Left forelimb (tissue), 1 donor: ENCODE measurements around the gene SCAF8.

Source experiments
- DNase-seq: peaks from one replicate; pipeline ENCODE4 v3.0.0-alpha.2; 2018; ENCODE audit warnings: low spot score

SCAF8 gene

GRCh38 chr6:154839546-154839945, 106.3 kb downstream of the SCAF8 start:
- DNase-seq, result no peak

- DNase-seq, result no peak
These were observed 107.1 kb downstream of the SCAF8 start for GRCh38 chr6:154840363-154840762.

GRCh38 chr6:154841109-154841508, 107.9 kb downstream of the SCAF8 start:
- DNase-seq, result no peak

- DNase-seq, result no peak
These were observed 109.6 kb downstream of the SCAF8 start for GRCh38 chr6:154842833-154843232.

- DNase-seq, result no peak
These were observed 114.1 kb downstream of the SCAF8 start for GRCh38 chr6:154847318-154847717.

GRCh38 chr6:154848580-154848979, 115.4 kb downstream of the SCAF8 start:
- no peak for DNase-seq

DNA sequence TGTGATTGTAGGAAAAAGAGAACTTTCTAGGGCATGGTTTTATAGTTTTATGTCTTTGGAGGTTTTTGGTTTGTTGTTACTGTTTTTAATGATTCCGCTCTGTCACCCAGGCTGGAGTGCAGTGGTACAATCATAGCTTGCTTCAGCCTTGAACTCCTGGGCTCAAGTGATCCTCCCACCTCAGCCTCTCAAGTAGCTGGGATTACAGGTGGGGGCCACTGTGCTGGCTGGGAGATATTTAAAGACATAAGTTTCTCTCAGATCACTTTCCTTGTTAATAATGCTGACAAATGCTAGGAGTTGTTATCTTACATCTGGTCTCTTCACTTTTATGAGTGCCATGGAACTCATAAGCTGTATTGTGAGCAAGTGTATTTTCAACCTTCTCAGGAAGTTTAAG, 116.3 kb downstream of the SCAF8 start:
- no peak for DNase-seq

GRCh38 chr6:154852687-154853086, 119.5 kb downstream of the SCAF8 start:
- DNase-seq, result no peak

GRCh38 chr6:154857529-154857928, 124.3 kb downstream of the SCAF8 start:
- DNase-seq, result no peak

DNA sequence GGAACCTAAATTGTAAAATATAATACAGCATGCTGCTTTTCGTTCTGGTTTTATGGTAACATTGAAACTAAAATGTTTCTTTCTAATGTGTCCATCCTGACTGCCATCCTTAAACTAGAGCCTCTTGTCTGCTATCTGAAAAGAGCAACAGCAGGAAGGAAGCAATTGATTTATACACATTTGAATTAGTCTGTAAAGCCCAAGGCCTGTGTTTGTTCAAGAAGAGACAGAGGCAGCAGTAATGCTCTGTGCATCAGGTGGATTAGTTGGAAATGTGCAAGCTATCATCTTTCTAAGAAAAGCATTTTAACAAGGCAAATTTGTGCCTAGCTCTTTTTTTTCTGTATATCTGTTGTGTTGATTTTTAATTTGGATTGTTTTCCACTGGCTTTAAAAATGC, 128.6 kb downstream of the SCAF8 start:
- no peak for DNase-seq

DNA sequence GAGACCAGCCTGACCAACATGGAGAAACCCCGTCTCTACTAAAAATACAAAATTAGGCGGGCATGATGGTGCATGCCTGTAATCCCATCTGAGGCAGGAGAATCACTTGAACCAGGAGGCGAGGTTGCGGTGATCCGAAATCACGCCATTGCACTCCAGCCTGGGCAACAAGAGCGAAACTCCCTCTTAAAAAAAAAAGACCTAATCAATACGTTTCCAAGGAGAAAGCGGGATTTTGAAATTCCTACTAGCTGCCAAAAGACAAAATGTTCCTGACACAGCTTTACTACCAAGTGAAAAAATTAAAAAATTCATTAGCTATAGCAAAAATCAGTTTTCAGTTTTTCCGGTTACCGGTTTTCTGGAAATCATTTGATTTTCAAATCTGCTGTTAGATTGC, 129.3 kb downstream of the SCAF8 start:
- no peak for DNase-seq

DNA sequence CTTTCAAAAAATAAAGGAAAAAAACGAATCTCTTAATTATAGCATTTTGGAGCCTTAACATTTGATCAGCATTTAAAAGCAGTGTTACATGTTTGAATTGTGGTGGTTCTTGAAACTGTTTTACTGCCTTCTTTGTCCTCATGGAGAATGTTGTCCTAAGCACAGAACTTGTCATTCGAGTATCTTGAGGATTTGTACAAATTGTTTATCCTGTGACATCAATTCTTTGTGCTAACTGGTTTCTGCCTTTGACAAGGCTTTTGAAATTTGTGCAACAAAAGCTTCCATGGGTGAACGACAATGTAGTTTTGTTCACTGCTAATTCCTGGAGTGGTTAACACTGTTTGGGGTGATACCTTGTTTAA, 130.8 kb downstream of the SCAF8 start:
- DNase-seq, result no peak

GRCh38 chr6:154865291-154865690, 132.1 kb downstream of the SCAF8 start:
- DNase-seq, result no peak

DNA sequence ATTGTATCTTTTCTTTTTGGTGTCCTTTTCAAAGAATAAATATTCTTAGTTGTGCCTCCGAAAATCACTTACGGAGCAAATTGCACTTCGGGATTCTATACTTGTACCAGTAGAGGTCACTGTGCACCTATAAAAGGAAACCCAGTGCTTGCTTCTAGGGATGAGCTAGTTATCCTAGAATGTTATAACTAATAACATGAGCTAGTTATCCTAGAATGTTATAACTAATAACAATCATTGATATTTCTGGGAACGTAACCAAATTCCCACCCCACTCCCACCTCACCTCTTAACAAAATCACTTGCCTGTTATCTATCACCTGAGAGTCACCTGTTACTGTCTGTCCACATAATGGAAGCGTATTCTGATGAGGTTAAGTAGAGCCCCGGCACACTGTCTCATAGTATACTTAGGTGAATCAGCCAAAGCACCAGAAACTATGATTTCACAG, 135.0 kb downstream of the SCAF8 start:
- DNase-seq, result no peak

DNA sequence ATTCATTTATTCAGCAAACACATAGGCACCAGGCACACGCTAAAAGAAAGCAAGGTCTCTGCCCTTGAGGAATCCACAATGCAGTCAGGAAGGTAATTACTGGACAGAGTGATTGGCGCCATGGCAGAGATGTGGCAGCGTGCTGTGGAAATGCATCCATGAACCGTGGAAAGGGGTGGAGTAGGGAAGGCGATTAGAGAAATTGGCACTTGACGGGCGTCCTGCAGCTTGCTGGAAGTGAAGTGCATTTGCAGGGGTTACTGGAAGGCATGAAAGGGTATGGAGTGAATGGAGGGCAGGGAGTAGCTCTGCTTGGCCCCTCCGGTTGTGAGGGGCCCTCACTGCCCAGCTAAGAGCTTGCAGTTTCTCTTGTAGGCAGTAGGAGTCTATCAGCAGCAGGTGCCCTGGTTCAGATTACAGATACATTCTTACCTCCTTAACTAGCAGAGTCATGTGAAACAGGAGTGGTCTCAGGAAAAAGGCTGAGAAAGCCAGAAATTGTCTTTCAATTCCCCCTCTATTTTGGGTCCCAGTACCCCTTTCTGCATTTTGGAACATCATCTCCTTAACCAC, 139.4 kb downstream of the SCAF8 start:
- no peak for DNase-seq

GRCh38 chr6:154873546-154873945, 140.3 kb downstream of the SCAF8 start:
- DNase-seq, result no peak

- DNase-seq, result no peak
These were observed 141.8 kb downstream of the SCAF8 start for GRCh38 chr6:154874773-154875592.

DNA sequence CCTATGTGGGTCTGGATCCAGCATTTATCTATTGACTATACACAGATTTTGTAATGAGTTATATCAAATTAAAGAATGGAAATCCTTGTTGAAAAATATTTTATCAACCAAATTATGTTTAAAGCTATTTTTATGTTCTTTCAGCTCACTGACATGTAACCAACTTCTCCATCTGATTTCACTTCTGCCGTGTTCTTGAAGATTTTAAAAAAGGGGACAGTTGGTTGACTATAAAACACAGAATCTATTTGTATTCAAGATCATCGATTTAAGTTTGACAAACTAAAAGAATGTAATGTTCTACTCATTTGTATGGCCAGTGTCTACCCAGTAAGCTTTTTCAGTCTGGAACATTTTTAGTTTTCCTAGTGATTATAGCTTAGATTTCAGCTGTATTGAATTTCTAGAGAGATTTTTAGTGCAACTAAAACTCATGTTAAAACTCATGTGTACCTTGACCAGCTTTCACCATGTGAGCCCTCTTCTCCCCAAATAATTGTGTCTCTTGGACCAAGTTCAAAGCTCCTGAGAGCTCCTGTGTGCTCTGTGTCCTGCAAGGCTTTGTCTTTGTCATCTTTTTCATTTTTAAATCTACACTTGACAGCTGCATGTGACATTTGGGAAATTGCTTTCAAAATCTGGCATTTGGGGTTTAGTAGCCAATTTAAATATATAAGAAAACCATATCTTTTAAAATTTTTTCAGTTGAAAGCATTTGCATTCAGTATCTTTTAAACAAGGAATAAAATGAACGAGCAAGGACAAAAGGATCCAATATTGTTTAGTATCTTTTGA, 143.5 kb downstream of the SCAF8 start:
- DNase-seq, result no peak

DNA sequence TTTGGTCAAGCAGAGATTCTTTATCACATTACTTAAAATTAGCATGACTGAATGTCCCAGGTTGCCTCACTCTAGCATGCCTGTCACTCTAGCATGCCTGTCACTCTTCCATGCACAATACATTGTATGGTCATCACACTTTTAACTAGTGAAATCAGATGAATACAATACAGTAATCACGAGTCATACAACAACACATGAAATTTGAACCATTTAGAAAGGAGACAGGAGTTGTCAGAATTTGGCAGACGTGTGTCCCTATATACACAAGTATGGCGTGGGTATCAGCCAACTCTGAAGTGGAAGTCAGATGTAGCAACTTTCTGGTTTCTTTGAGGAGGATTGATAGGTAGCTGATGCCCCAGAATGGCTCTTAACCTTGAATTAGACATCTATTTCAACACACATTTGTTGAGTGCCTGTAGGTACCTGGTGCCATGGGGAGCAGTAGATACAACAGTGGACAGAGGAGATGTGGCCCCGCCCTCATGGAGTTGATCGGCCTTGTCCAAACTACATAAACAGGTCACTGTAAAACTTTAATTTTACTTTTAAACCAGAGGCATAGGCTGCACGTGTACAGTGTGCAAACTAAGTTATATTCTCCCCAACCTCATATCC, 145.8 kb downstream of the SCAF8 start:
- DNase-seq, result no peak

GRCh38 chr6:154882107-154882506, 148.9 kb downstream of the SCAF8 start:
- no peak for DNase-seq
